GM19328 (cell line): Measurements from ENCODE around the gene CTR9.

Experiments used
- ATAC-seq: cut with Tn5 transposase; IDR thresholded peaks from one replicate; pipeline ENCODE4 v1.9.1; 2021; ENCODE audit warnings: mild to moderate bottlenecking, moderate library complexity; ENCODE audit not compliant: unreplicated experiment

CTR9 gene

GRCh38 chr11:10742460-10743208 lies 8.4 kb upstream of the CTR9 start:
- ATAC-seq, result no peak

GRCh38 chr11:10743354-10744000 lies 7.6 kb upstream of the CTR9 start:
- ATAC-seq, result no peak

- no peak for ATAC-seq
Measured at GRCh38 chr11:10744206-10744605, 6.8 kb upstream of the CTR9 start.

GRCh38 chr11:10746871-10747270 lies 4.2 kb upstream of the CTR9 start:
- no peak for ATAC-seq

GRCh38 chr11:10747733-10748132 lies 3.3 kb upstream of the CTR9 start:
- ATAC-seq, result no peak

- ATAC-seq, result no peak
Measured at GRCh38 chr11:10749476-10749875, 1.6 kb upstream of the CTR9 start.

GRCh38 chr11:10751581-10751940 lies 515 bp downstream of the CTR9 start:
- peak; percentile 10 for ATAC-seq

- ATAC-seq, result no peak
Measured at GRCh38 chr11:10752061-10752460, 1.0 kb downstream of the CTR9 start.

GRCh38 chr11:10752486-10752885 lies 1.4 kb downstream of the CTR9 start:
- ATAC-seq, result no peak

- ATAC-seq, result no peak
Measured at GRCh38 chr11:10758957-10759356, 7.9 kb downstream of the CTR9 start.

- ATAC-seq, result no peak
Measured at GRCh38 chr11:10761085-10761698, 10.1 kb downstream of the CTR9 start.

GRCh38 chr11:10762185-10762584 lies 11.1 kb downstream of the CTR9 start:
- peak; percentile 84 for ATAC-seq

- no peak for ATAC-seq
Measured at GRCh38 chr11:10762913-10763421, 11.9 kb downstream of the CTR9 start.

GRCh38 chr11:10763766-10764165 lies 12.7 kb downstream of the CTR9 start:
- no peak for ATAC-seq

- no peak for ATAC-seq
Measured at GRCh38 chr11:10764412-10764811, 13.4 kb downstream of the CTR9 start.

GRCh38 chr11:10770626-10771254 lies 19.7 kb downstream of the CTR9 start:
- no peak for ATAC-seq

- no peak for ATAC-seq
Measured at GRCh38 chr11:10771457-10771856, 20.4 kb downstream of the CTR9 start.

GRCh38 chr11:10774811-10775210 lies 23.8 kb downstream of the CTR9 start:
- no peak for ATAC-seq

GRCh38 chr11:10777393-10777793 lies 26.3 kb downstream of the CTR9 start:
- no peak for ATAC-seq

- no peak for ATAC-seq
Measured at GRCh38 chr11:10777806-10778205, 26.8 kb downstream of the CTR9 start.

- no peak for ATAC-seq
Measured at GRCh38 chr11:10778217-10778970, 27.3 kb downstream of the CTR9 start.
